Measurements from ENCODE around the gene PDZK1.

GRCh38 chr1:145717833-145718232 lies 10.7 kb upstream of the PDZK1 start:
- TF ChIP-seq, protein P1, sequence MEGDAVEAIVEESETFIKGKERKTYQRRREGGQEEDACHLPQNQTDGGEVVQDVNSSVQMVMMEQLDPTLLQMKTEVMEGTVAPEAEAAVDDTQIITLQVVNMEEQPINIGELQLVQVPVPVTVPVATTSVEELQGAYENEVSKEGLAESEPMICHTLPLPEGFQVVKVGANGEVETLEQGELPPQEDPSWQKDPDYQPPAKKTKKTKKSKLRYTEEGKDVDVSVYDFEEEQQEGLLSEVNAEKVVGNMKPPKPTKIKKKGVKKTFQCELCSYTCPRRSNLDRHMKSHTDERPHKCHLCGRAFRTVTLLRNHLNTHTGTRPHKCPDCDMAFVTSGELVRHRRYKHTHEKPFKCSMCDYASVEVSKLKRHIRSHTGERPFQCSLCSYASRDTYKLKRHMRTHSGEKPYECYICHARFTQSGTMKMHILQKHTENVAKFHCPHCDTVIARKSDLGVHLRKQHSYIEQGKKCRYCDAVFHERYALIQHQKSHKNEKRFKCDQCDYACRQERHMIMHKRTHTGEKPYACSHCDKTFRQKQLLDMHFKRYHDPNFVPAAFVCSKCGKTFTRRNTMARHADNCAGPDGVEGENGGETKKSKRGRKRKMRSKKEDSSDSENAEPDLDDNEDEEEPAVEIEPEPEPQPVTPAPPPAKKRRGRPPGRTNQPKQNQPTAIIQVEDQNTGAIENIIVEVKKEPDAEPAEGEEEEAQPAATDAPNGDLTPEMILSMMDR (IDR thresholded peaks at IDR 0.05): no peak
- TF ChIP-seq POLR2A (IDR thresholded peaks at IDR 0.05): no peak
